NCI-H2196 (cell line): Measurements from ENCODE around the gene LRRC2.
"Not testable (repeated sequence)": the region's sequence is repeated elsewhere in the genome, so short reads cannot be mapped to it uniquely, and the experiment has no call there.

Experiments used
- DNase-seq: peaks from one replicate; lab custom pipeline; 2025; ENCODE audit not compliant: unreplicated experiment; lab: John Stamatoyannopoulos, UW

The LRRC2 gene

GRCh38 chr3:46584598-46585467 lies 18.7 kb upstream of the LRRC2 start:
- no peak for DNase-seq

- DNase-seq: no peak
Observed at GRCh38 chr3:46580675-46581074, 14.6 kb upstream of the LRRC2 start.

DNA sequence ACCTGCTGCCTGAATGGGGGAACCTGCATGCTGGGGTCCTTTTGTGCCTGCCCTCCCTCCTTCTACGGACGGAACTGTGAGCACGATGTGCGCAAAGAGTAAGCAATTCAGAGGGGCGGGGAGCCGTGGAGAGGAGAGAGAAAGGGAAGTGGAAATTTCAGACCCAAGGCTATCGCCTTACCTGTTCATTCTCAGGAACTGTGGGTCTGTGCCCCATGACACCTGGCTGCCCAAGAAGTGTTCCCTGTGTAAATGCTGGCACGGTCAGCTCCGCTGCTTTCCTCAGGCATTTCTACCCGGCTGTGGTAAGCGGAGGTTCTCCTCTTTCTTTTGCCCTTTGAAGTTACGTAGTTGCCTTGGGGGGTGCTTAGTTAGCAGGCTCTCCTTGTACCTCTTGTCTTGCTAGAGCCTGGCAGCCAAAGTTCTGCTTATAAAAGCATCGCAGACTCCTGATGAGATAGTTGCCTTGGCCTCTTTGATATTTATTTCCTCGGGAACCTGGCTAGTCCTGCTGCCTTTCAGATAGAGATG lies 13.7 kb upstream of the LRRC2 start:
- DNase-seq: no peak

DNA sequence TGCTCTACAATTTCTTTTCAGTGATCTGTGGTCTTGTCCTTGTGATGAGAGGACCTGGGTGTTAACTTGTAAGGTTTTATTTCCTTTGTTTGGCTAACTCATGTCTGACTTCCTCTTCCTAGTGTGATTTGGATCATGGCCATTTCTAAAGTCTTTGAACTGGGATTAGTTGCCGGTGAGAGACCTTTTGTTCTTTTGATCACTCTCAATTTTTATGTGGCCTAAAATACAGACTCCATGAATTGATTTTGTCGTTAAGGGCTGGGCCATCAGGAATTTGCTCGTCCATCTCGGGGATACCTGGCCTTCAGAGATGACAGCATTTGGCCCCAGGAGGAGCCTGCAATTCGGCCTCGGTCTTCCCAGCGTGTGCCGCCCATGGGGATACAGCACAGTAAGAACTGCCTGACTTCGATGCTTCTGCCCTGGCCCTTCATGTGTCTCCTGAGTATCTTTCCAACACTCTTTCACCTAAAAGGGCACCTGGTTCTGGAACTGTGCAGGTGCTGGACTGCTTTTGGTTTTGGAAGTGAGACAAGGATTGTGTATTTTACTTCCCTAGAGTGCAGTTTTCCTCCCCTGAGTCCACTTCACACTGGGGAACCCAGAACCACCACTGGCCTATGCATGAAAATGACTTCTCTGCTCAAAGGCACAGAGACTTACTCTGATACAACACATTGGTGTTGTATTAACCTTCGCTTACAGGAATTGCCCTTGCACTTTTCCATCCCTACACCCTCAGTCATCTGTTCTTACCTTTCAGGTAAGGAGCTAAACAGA lies 13.1 kb upstream of the LRRC2 start:
- DNase-seq: no peak

DNA sequence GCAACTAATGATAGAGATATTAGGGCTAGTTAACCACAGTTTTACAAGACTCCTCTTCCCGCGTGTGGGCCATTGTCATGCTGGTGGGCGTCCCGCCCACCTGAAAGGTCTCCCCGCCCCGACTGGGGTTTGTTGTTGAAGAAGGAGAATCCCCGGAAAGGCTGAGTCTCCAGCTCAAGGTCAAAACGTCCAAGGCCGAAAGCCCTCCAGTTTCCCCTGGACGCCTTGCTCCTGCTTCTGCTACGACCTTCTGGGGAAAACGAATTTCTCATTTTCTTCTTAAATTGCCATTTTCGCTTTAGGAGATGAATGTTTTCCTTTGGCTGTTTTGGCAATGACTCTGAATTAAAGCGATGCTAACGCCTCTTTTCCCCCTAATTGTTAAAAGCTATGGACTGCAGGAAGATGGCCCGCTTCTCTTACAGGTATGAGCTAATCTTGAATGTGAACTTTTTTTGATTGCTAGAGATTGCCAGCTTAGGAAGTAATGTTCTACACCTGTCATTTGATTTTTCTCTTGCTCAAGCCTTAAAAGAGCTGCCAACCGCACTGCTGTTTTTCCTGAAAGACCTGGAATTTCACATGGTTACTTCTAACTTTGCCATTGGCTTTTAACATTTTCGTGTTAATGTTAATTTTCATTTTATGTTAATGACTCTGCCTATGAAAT lies 11.6 kb upstream of the LRRC2 start:
- DNase-seq: not testable (repeated sequence)

DNA sequence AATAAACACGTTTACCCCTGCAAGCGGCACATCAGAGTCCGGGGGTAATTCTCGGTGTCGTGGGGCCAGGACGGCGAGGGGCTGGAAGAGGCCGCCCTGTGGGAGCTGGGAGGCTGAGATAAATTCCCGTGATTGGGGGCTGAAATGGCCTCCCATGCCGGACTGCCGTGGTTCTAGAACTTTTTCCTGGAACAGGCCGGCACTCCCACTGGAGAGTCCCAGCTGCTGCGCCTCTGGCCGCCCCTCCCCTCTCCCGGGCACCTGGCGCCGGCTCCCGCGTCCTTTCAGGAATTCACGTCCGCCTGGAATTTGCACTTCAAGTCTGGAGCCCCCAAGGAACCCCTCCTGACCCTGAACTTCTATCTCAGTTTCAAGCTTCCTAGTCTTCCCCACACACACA lies 10.8 kb upstream of the LRRC2 start:
- no peak for DNase-seq

GRCh38 chr3:46576386-46576785 lies 10.3 kb upstream of the LRRC2 start:
- no peak for DNase-seq

DNA sequence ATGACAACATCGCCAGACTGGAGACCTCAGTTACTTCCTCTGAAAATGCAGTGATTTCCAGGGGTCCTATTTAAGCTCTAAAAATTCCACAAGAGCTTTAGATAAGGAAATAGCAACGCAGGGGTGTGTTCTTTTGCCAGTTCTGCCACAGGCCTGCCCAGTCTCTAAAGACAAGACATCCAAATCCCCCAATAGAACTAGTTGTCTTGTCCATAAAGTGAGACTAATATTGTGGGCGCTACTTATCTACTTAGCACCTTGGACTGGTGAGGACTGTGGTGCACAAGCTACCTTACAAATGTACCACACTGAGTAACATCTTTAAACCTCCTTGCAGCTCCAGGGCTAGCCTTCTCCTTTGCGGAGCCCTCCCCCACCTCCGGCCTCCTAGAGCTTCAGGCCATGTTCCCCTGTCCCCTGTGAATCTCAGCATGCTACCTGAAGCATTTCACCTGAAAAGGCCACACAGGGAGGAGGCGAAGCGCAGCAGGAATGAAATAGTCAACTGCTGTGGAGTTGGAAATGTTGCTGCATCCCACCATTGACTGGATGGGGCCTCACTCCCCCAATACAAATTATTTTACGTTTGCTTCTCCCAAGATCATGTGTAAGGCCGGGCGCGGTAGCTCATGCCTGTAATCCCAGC lies 9.6 kb upstream of the LRRC2 start:
- DNase-seq: no peak

- no peak for DNase-seq
Observed at GRCh38 chr3:46574881-46575576, 8.9 kb upstream of the LRRC2 start.

GRCh38 chr3:46574243-46574646 lies 8.1 kb upstream of the LRRC2 start:
- DNase-seq: peak; percentile 12

DNA sequence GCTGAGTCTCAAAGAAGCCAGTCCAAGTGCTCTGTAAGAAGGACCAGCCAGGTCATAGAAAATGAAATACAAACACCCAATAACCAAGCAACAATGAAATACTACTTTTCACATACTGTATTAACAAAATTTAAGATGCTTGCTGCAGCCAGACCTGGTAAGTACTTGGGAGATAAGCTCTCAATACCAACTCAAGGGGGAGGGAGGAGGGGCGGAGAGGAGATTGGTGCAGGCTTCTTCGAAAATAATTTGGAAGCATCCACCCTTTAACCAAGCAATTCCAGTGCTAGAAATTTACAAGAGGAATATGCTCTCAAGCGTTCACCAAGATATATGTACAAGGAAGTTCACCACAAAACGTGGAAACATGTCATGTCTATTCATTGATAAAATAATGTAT lies 7.6 kb upstream of the LRRC2 start:
- no peak for DNase-seq

- no peak for DNase-seq
Observed at GRCh38 chr3:46571684-46572083, 5.6 kb upstream of the LRRC2 start.

GRCh38 chr3:46565607-46566039 lies 479 bp downstream of the LRRC2 start:
- DNase-seq: no peak

DNA sequence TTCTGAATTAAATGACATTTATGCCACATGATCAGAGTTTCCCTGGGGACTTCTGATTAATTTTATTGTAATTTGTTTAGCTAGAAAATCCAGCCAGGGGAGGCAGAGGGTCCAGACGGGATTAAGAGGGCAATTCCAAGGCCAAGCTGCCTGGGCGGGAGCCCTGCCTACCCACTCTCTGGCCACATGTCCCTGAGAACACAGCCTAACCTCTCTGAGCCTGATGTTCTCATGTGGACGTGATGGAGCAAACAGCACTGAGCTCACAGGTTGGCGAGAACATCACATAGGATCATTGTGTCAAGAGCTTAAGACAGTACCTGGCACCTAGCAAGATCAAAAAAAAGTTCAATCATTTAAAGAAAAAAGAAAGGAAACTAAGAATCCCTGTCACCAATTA lies 1.0 kb downstream of the LRRC2 start:
- DNase-seq: no peak

DNA sequence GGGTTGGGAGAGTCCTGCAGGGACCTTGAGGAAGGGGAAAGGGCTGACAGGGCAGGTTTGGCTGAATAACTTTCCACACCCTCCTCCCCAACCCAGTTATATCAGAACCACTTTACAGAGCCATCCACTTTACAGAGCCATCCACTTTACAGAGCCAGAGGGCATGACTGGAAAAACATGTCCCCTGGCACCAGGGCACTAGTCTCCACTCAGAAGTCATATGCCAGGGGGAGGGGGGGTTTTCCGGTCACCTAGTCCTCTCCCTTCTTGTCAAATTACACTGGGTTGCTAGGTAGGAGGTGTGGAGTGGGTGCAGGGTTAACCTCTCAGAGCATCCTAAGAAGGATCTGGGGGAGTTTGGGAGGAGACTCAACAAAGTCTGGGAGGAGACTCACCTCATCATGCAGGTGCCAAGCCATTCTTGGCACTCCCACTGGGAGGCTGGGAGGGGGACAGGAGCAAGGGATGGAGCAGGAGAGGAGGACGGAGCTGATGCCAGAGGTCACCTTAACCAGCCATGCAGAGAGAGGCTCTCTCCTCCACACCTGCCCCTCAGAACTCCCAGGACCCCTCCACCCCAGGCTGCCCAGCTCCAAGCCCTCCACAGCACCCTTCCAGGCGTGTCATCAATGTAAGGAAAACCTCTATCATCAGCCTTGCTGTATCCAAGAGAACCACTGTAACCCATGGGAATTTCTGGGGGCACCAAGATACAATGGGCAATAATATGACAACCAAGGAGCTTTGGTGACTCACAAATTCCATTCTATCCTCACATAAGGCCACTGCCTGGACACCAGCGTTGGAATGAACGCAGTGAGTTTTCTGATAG lies 1.7 kb downstream of the LRRC2 start:
- DNase-seq: no peak

DNA sequence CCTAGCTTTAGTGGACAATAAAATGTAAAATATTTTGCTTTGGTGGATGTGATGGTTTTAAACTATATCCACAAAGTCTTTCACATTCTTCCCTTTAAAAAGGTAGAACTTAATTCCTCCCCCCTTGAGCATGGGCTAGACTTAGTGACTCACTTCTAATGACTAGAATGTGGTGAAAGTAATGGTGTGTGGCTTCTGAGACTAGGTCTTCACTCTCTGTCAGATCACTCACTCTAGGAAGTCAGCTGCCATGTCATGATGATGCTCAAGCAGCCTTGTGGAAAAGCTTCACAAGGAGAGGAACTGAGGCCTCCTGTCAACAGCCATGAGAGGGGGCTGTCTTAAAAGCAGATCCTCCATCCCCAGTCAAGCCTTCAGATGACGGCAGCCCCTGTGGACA lies 4.2 kb downstream of the LRRC2 start:
- no peak for DNase-seq

DNA sequence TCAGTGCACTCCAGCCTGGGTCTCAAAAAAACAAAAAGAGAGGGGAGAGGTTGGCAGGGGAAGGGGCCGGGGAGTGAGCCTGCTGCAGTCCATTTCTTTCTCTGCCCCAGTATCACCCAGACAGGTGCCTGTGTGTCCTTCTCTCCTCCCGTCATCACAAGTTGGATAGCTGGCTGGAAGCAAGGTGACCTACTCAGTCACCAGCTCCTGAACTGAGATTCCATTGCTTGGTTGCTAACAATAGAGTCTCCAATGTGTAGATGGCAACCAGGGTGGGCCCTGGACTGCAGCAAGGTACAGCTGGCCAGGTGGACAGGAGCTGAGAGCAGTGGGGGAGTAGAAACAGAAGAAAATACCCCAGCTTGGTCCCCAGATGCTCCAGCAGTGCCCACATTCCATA lies 4.6 kb downstream of the LRRC2 start:
- DNase-seq: no peak

- no peak for DNase-seq
Observed at GRCh38 chr3:46559091-46559704, 6.9 kb downstream of the LRRC2 start.
